Adrenal gland (tissue), 12 donors: ENCODE measurements around the gene B4GALT6. TPM values are rescaled to one million over a fixed set of nuclear protein-coding genes. Genes with fewer than 3 reads are reported as not detected.

Experiments
- DNase-seq, 7 donors: peaks; one replicate each; pipeline ENCODE4 v3.0.0-alpha.2; 2019 to 2020
- H3K27ac ChIP-seq, 5 donors: fragments of 200-600 bp; sonication (generic) in 4 of 5; 1 replicate in 3 of 5; 2 replicates in 2 of 5; pipeline versions ENCODE4 v1.5.1 to v1.8.0; 2016 to 2020; ENCODE audit warnings: mild to moderate bottlenecking in 1 of 5
- H3K27me3 ChIP-seq: fragments of 200-600 bp; 2 replicates; pipeline ENCODE4 v1.8.0; 2021
- H3K36me3 ChIP-seq, 2 donors: fragments of 200-600 bp; replicated peaks in 1 of 2; 1 replicate in 1 of 2; 2 replicates in 1 of 2; pipeline versions ENCODE4 v1.5.1 to v1.8.0; 2018 to 2022
- H3K4me1 ChIP-seq, 2 donors: fragments of 200-600 bp; replicated peaks in 1 of 2; 1 replicate in 1 of 2; 2 replicates in 1 of 2; pipeline versions ENCODE4 v1.5.1 to v1.8.0; 2018 to 2021
- H3K4me3 ChIP-seq, 4 donors: fragments of 200-600 bp; sonication (generic) in 3 of 4; one replicate each; pipeline ENCODE4 v1.5.1; 2016 to 2018
- H3K9me3 ChIP-seq, 3 donors: fragments of 200-600 bp; sonication (generic) in 1 of 3; replicated peaks in 1 of 3; 1 replicate in 2 of 3; 2 replicates in 1 of 3; pipeline versions ENCODE4 v1.5.1 to v1.8.0; 2016 to 2021
- CTCF ChIP-seq, 6 experiments: fragments of 450-650 bp in 4 of 6; fragments of 200-600 bp in 2 of 6; sonication (generic) in 1 of 6; IDR thresholded peaks; 1 replicate in 5 of 6; 2 replicates in 1 of 6; pipeline versions ENCODE4 v1.5.1 to v1.8.0; 2016 to 2021; ENCODE audit warnings: antibody characterized with exemption in 6 of 6, mild to moderate bottlenecking in 2 of 6, moderate library complexity in 1 of 6
- POLR2A ChIP-seq, 2 donors: fragments of 450-650 bp; IDR thresholded peaks; one replicate each; pipeline ENCODE4 v1.6.1; 2017; ENCODE audit warnings: antibody characterized with exemption in 2 of 2, mild to moderate bottlenecking in 2 of 2, moderate library complexity in 1 of 2
- WGBS, 4 donors: extraction: QIAGEN DNeasy Blood & Tissue Kit in 2 of 4; methylation state at CpG; one replicate each; pipeline versions ENCODE4 v1.1.5 to v1.1.7; 2013 to 2017; 5-methylcytosine and 5-hydroxymethylcytosine counted together
- intact Hi-C, 2 donors: fragments of 100-400 bp; cut with DNase I; formaldehyde crosslinking; loops; one replicate each; pipeline versions ENCODE4 v1.14.1 to v1.15.0; 2022 to 2023
- polyA plus RNA-seq, 3 donors: library from polyadenylated mRNA; stranded (reverse); fragments of 200-250 nt in 2 of 3; fragments of 350-450 nt in 1 of 3; fragmentation: Illumina TruSeq in 1 of 3; extraction: RNeasy Lipid Tissue Mini Kit (QIAGEN cat#74804) in 1 of 3; gene quantifications; one replicate each; pipeline ENCODE4 v1.2.3, GENCODE V29; 2013 to 2014
- total RNA-seq, 9 donors: library from RNA; depleted of rRNA in 4 of 9; stranded (reverse); fragments of >200 nt in 4 of 9; fragments of 120-200 nt in 1 of 9; fragmentation: NEBNext Ultra II Directional in 1 of 9; extraction: Animal tissue kit (Norgen Biotek cat#: 25700) in 1 of 9; gene quantifications; one replicate each; pipeline versions ENCODE4 v1.1.0 to v1.2.4, GENCODE V29; 2013 to 2023
- donor health status: healthy with polysubstance abuse.
- donor health status: Bipolar disorder and iron deficiency.
- donor health status: DM: yes; HTN: yes; CAD: no.
- donor health status: DM: no; HTN: no; CAD: no.
- donor health status: DM: no; HTN: no; CAD: no.
- donor health status: DM: yes; HTN: yes; CAD: no.

Gene B4GALT6
- total and polyA plus RNA-seq, 12 donors, result 6.4 to 71.3 (median 21.6) TPM

GRCh38 chr18:31711365-31712172 is 27.2 kb upstream of the B4GALT6 start:
- DNase-seq, result no peak
- no peak overlapping the region for H3K27ac ChIP-seq
- H3K4me1 ChIP-seq, result no peaks in the 10 kb centered on the region
- intact Hi-C loops, result no loop called here
- no peak overlapping the region for H3K4me3 ChIP-seq
- no peaks in the 10 kb centered on the region for H3K9me3 ChIP-seq
- 83 to 85% (median 84%) methylated on average over 3 of the region's 3 CpGs for WGBS, 4 donors
- no peaks in the 10 kb centered on the region for H3K36me3 ChIP-seq
- TF ChIP-seq CTCF (IDR thresholded peaks at IDR 0.05), result no peak
- no peak for TF ChIP-seq POLR2A (IDR thresholded peaks at IDR 0.05)
- no peaks in the 10 kb centered on the region for H3K27me3 ChIP-seq

GRCh38 chr18:31710826-31711225 is 26.4 kb upstream of the B4GALT6 start:
- 66 to 95% (median 81%) methylated on average over 3 of the region's 3 CpGs for WGBS, 4 donors
- DNase-seq, result no peak
- TF ChIP-seq POLR2A (IDR thresholded peaks at IDR 0.05) (no peak), CTCF (IDR thresholded peaks at IDR 0.05) (no peak)
- no peak overlapping the region for H3K27ac ChIP-seq
- H3K27me3 ChIP-seq, result no peaks in the 10 kb centered on the region
- no peak overlapping the region for H3K4me3 ChIP-seq
- no peaks in the 10 kb centered on the region for H3K36me3 ChIP-seq
- intact Hi-C loops, result no loop called here
- H3K4me1 ChIP-seq, result no peaks in the 10 kb centered on the region
- H3K9me3 ChIP-seq, result no peaks in the 10 kb centered on the region

- no peaks in the 10 kb centered on the region for H3K4me1 ChIP-seq
Measured at GRCh38 chr18:31707815-31708214, 23.4 kb upstream of the B4GALT6 start.

GRCh38 chr18:31702449-31702848 is 18.1 kb upstream of the B4GALT6 start:
- Histone ChIP-seq H3K4me1 (no peaks in the 10 kb centered on the region), H3K9me3 (peaks cover 0 to 7% (median 0%) of the 10 kb centered on the region in 3 donors), H3K27me3 (no peaks in the 10 kb centered on the region), H3K36me3 (no peaks in the 10 kb centered on the region), H3K27ac (no peak overlapping the region), H3K4me3 (no peak overlapping the region)
- intact Hi-C loops, result no loop called here
- DNase-seq, result no peak
- no peak for TF ChIP-seq POLR2A (IDR thresholded peaks at IDR 0.05)
- TF ChIP-seq CTCF (IDR thresholded peaks at IDR 0.05), result no peak
- 95 to 100% (median 98%) methylated on average over 3 of the region's 3 CpGs for WGBS, 4 donors

More at GRCh38 chr18:31707815-31708214, 23.4 kb upstream of the B4GALT6 start:
- H3K27me3 ChIP-seq, result no peaks in the 10 kb centered on the region
- DNase-seq, result no peak
- H3K9me3 ChIP-seq, result no peaks in the 10 kb centered on the region
- H3K36me3 ChIP-seq, result no peaks in the 10 kb centered on the region
- intact Hi-C loops, result no loop called here
- TF ChIP-seq CTCF (IDR thresholded peaks at IDR 0.05) (no peak), POLR2A (IDR thresholded peaks at IDR 0.05) (no peak)
- H3K27ac ChIP-seq, result no peak overlapping the region
- no peak overlapping the region for H3K4me3 ChIP-seq
